GM10266 (cell line): Measurements from ENCODE around the gene RNF115.

Experiments
- DNase-seq: peaks from one replicate; pipeline ENCODE4 v3.0.0; 2012; ENCODE audit errors: extremely low spot score
- CTCF ChIP-seq: IDR thresholded peaks from 2 replicates; pipeline ENCODE4 v1.5.1; 2012; ENCODE audit warnings: mild to moderate bottlenecking, low read depth; ENCODE audit not compliant: control insufficient read depth, insufficient read depth; ENCODE audit errors: missing control alignments

RNF115 gene

DNA sequence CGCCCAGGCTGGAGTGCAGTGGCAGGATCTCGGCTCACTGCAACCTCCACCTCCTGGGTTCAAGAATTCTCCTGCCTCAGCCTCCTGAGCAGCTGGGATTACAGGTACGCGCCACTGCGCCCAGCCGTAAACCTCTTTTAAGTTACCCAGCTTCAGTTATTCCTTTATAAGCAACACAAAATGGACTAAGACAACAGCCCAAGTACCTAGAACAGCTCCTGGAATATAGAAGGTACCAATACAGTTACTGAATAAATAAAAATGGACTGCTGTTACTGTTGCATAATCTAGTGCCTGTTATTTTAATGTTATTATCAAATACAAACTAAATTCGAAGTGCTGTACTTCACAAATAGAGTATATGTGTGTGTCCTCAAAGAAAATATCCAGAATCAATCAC lies 17.1 kb downstream of the RNF115 start:
- no peak for DNase-seq
- TF ChIP-seq CTCF = no peak

- TF ChIP-seq CTCF = no peak
- DNase-seq = no peak
Observed at GRCh38 chr1:145806408-145806807, 17.5 kb downstream of the RNF115 start.

GRCh38 chr1:145805057-145805456 lies 18.8 kb downstream of the RNF115 start:
- no peak for DNase-seq
- TF ChIP-seq CTCF = no peak

GRCh38 chr1:145804235-145805045 lies 19.5 kb downstream of the RNF115 start:
- TF ChIP-seq CTCF = no peak
- DNase-seq = no peak

DNA sequence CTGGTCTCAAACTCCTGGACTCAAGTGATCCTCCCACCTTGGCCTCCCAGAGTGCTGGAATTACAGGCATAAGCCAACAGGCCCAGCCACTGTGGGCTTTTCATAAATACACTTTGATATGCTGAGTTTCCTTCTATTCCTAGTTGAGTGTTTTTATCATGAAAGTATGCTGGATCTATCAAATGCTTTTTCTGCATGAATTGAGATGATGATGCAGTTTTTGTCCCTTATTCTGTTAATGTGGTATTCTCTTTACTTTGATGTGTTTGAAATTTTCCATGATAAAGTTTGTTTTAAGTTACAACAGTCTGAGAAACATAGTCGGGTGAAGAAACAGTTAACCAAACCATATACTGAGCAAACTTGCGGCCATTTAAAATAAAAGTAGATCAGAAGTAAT lies 24.1 kb downstream of the RNF115 start:
- TF ChIP-seq CTCF = no peak

GRCh38 chr1:145796753-145797152 lies 27.1 kb downstream of the RNF115 start:
- DNase-seq = no peak
- no peak for TF ChIP-seq CTCF

More for the DNA sequence above, 24.1 kb downstream of the RNF115 start:
- DNase-seq = no peak

GRCh38 chr1:145795257-145795881 lies 28.5 kb downstream of the RNF115 start:
- TF ChIP-seq CTCF = no peak
- DNase-seq = no peak
